CD8-positive, alpha-beta memory T cell (primary cell): ENCODE measurements around the gene TMEM59L. TPM values are rescaled to one million over a fixed set of nuclear protein-coding genes. Genes with fewer than 3 reads are reported as not detected.

Source experiments
- CTCF ChIA-PET: fragments of 350-600 bp; sonication (Branson Sonifier 250); formaldehyde crosslinking; loops from one replicate; lab custom pipeline; 2021; ENCODE audit warnings: antibody characterized with exemption; lab: Charles Lee
- POLR2A ChIA-PET: fragments of 350-600 bp; sonication (Branson Sonifier 250); formaldehyde crosslinking; loops from one replicate; lab custom pipeline; 2021; ENCODE audit warnings: antibody characterized with exemption; lab: Charles Lee
- DNase-seq, 5 donors: peaks; one replicate each; pipeline versions ENCODE4 v3.0.0 to v3.0.0-alpha.2; 2020 to 2022; ENCODE audit warnings: mixed read lengths in 1 of 5
- H3K27ac ChIP-seq: one replicate; pipeline ENCODE4 v1.7.0; 2013; ENCODE audit warnings: low read depth, mild to moderate bottlenecking, low read length, moderate library complexity
- H3K27me3 ChIP-seq: 2 replicates; pipeline ENCODE4 v1.7.0; 2013; ENCODE audit warnings: low read length, mild to moderate bottlenecking; ENCODE audit not compliant: insufficient read depth, poor library complexity, severe bottlenecking
- H3K36me3 ChIP-seq: 2 replicates; pipeline ENCODE4 v1.7.0; 2013; ENCODE audit warnings: mild to moderate bottlenecking, low read length, moderate library complexity; ENCODE audit not compliant: insufficient read depth
- H3K4me1 ChIP-seq: 2 replicates; pipeline ENCODE4 v1.7.0; 2013; ENCODE audit warnings: mild to moderate bottlenecking, low read length, moderate library complexity; ENCODE audit not compliant: insufficient read depth
- H3K4me3 ChIP-seq: 2 replicates; pipeline ENCODE4 v1.7.0; 2013; ENCODE audit warnings: mild to moderate bottlenecking, low read length
- H3K9me3 ChIP-seq: 2 replicates; pipeline ENCODE4 v1.7.0; 2013; ENCODE audit warnings: mild to moderate bottlenecking, low read length
- H3K27ac Mint-ChIP-seq, 8 donors: one replicate each; pipeline ENCODE4 v1.8.0; 2020 to 2021; ENCODE audit warnings: mixed read lengths in 8 of 8, mild to moderate bottlenecking in 6 of 8, inconsistent platforms in 3 of 8, moderate library complexity in 3 of 8
- H3K27me3 Mint-ChIP-seq, 2 donors: one replicate each; pipeline ENCODE4 v1.8.0; 2020 to 2021; ENCODE audit warnings: mixed read lengths in 2 of 2, mild to moderate bottlenecking in 1 of 2, moderate library complexity in 1 of 2
- H3K36me3 Mint-ChIP-seq, 3 donors: one replicate each; pipeline ENCODE4 v1.8.0; 2020 to 2021; ENCODE audit warnings: mixed read lengths in 3 of 3, inconsistent platforms in 1 of 3, mild to moderate bottlenecking in 1 of 3
- H3K4me1 Mint-ChIP-seq, 3 donors: one replicate each; pipeline ENCODE4 v1.8.0; 2020 to 2021; ENCODE audit warnings: mixed read lengths in 3 of 3, inconsistent platforms in 1 of 3, mild to moderate bottlenecking in 1 of 3
- H3K4me3 Mint-ChIP-seq, 7 donors: one replicate each; pipeline ENCODE4 v1.8.0; 2020 to 2021; ENCODE audit warnings: mixed read lengths in 7 of 7, mild to moderate bottlenecking in 6 of 7, moderate library complexity in 4 of 7, inconsistent platforms in 2 of 7
- H3K9me3 Mint-ChIP-seq, 5 donors: one replicate each; pipeline ENCODE4 v1.8.0; 2020 to 2022; ENCODE audit warnings: mixed read lengths in 5 of 5, mild to moderate bottlenecking in 3 of 5, moderate library complexity in 2 of 5, inconsistent platforms in 1 of 5
- polyA plus RNA-seq: library from polyadenylated mRNA; unstranded; fragments of 300-500 nt; fragmentation: Illumina TruSeq; gene quantifications from one replicate; pipeline ENCODE4 v1.2.3, GENCODE V29; 2021
- total RNA-seq, 2 experiments: library from RNA; stranded (reverse); gene quantifications; one replicate each; pipeline ENCODE4 v1.2.3, GENCODE V29; 2021

Gene TMEM59L
- total and polyA plus RNA-seq, 3 experiments from 2014 or later = not detected

DNA sequence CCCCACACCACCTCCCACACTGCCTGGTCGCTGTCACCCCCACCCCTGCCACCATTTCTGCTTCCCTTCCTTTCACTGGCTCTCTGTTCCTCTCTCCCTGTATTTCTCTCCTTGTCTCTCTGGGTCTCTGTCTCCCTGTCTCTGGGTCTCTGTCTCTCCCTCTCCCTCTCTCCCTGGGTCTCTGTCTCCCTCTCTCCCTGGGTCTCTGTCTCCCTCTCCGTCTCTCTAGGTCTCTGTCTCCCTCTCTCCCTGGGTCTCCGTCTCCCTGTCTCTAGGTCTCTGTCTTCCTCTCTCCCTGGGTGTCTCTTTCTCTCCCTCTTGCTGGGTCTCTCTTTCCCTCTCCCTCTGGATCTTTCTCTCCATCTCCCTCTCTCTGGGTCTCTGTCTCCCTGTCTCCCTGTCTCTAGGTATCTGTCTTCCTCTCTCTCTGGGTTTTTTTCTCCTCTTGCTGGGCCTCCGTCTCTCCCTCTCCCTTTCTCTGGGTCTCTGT, 45.7 kb downstream of the TMEM59L start:
- Mint-ChIP-seq H3K9me3 (peaks cover 0 to 2% (median 0%) of the 10 kb centered on the region in 5 donors), H3K4me1 (peaks cover 18 to 40% (median 20%) of the 10 kb centered on the region in 3 donors), H3K4me3 (peak overlapping the region in 1 of 7 donors; percentile 54), H3K36me3 (peaks cover 0 to 6% (median 4%) of the 10 kb centered on the region in 3 donors), H3K27ac (peak overlapping the region in 3 of 8 donors; percentile 42 to 71 (median 62)), H3K27me3 (peaks cover 0 to 3% of the 10 kb centered on the region in 2 donors)
- Histone ChIP-seq H3K27me3 (no peaks in the 10 kb centered on the region), H3K4me3 (no peak overlapping the region), H3K4me1 (no peaks in the 10 kb centered on the region), H3K9me3 (no peaks in the 10 kb centered on the region), H3K27ac (no peak overlapping the region), H3K36me3 (no peaks in the 10 kb centered on the region)
- POLR2A ChIA-PET = no interaction called here
- CTCF ChIA-PET = no interaction called here
- DNase-seq = no peak

DNA sequence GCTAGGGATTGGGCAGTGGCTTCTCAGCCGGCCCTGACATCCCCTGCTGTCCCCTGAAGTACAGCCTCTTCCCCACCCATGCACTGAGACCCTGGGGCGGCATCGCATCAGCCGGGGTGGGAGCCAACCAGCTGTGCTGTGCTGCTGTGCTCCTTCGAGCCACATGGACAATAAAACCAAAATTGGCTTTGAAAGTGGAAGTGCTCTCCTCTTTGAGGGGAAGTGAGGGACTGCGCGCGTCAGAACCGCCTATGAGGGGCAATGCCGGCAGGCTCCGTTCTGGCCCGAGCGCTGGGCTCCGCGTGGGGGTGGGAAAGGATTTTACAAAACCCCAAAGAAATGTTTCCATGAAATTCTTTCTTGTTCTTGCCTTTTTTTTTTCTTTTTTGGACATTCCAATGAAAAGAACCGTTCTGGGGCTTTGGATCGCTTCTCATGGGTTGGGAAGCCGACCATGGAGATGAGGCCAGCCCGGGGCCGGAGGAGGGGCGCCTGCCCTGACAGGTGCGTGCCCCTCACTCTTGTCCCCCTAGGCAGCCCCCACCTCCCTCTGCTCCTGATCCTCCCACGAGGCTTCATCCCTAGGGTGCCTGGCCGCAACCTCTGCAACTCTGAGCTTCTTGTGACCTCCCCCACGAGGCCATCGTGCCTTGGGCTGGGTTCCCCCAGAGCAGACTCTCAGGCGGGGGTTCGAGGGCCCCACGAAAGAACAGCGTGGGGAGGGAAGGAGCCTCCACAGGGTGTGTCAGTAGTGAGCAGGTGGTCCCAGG, 46.8 kb downstream of the TMEM59L start:
- no peaks in the 10 kb centered on the region for H3K9me3 ChIP-seq
- H3K27me3 ChIP-seq = no peaks in the 10 kb centered on the region
- Mint-ChIP-seq H3K36me3 (peaks cover 0 to 9% (median 4%) of the 10 kb centered on the region in 3 donors), H3K4me3 (no peak overlapping the region), H3K27me3 (peaks cover 0 to 3% of the 10 kb centered on the region in 2 donors), H3K27ac (peak overlapping the region in 1 of 8 donors; percentile 62), H3K9me3 (peaks cover 0 to 2% (median 0%) of the 10 kb centered on the region in 5 donors), H3K4me1 (peaks cover 19 to 48% (median 20%) of the 10 kb centered on the region in 3 donors)
- H3K27ac ChIP-seq = no peak overlapping the region
- DNase-seq = no peak
- H3K4me1 ChIP-seq = peaks cover 4% of the 10 kb centered on the region
- no peaks in the 10 kb centered on the region for H3K36me3 ChIP-seq
- ChIA-PET POLR2A (no interaction called here), CTCF (no interaction called here)
- no peak overlapping the region for H3K4me3 ChIP-seq

DNA sequence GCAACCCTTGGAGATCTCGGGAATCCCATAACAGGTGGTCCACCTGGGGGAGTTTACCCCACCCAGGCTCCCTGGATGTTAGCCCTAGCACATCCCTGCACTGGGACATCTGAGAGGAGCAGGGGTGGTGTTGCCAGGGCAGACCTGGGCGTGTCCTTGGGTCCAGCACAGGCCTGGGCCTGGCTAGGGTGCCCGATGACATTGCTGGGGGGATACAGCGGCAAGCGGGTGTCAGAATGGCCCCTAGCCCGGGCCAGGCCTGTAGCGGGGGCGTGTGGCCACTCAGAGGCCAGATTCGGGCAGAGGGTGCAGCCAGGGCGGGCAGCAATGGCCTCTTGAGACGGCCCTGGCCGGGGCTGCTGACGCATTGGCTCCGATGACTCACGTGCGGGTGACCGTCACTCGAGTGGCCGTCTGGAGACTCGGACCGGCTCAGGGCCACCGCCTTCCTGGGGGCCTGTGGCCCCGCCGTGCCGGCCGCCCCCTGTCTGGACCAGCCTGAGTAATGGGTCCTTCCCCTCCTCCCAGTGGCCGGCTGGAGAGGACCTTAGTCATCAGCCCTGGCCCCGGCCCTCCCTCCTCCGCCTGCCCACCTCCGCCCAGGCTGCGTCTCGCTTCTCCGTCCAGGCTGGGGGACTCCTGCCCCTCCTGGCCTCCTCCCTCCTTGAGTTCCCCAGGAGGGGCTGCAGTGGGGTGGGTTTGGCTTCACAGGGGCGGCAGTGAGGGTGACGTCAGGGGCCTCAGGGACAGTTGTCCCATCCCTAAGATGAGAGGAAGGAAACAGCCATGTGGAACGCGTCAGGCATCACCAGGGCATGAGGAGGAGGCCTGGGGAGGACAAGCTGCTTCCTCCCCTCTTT, 47.6 kb downstream of the TMEM59L start:
- H3K4me3 Mint-ChIP-seq = peak overlapping the region in 1 of 7 donors; percentile 61
- H3K9me3 Mint-ChIP-seq = no peaks in the 10 kb centered on the region
- H3K27ac Mint-ChIP-seq = no peak overlapping the region
- POLR2A ChIA-PET = no interaction called here
- H3K4me3 ChIP-seq = no peak overlapping the region
- H3K9me3 ChIP-seq = no peaks in the 10 kb centered on the region
- H3K36me3 ChIP-seq = no peaks in the 10 kb centered on the region
- H3K4me1 Mint-ChIP-seq = peaks cover 19 to 44% (median 20%) of the 10 kb centered on the region in 3 donors
- peaks cover 0 to 9% (median 4%) of the 10 kb centered on the region in 3 donors for H3K36me3 Mint-ChIP-seq
- peaks cover 4% of the 10 kb centered on the region for H3K4me1 ChIP-seq
- no peak overlapping the region for H3K27ac ChIP-seq
- CTCF ChIA-PET = no interaction called here
- DNase-seq = no peak
- H3K27me3 ChIP-seq = no peaks in the 10 kb centered on the region
- H3K27me3 Mint-ChIP-seq = peaks cover 0 to 3% of the 10 kb centered on the region in 2 donors

DNA sequence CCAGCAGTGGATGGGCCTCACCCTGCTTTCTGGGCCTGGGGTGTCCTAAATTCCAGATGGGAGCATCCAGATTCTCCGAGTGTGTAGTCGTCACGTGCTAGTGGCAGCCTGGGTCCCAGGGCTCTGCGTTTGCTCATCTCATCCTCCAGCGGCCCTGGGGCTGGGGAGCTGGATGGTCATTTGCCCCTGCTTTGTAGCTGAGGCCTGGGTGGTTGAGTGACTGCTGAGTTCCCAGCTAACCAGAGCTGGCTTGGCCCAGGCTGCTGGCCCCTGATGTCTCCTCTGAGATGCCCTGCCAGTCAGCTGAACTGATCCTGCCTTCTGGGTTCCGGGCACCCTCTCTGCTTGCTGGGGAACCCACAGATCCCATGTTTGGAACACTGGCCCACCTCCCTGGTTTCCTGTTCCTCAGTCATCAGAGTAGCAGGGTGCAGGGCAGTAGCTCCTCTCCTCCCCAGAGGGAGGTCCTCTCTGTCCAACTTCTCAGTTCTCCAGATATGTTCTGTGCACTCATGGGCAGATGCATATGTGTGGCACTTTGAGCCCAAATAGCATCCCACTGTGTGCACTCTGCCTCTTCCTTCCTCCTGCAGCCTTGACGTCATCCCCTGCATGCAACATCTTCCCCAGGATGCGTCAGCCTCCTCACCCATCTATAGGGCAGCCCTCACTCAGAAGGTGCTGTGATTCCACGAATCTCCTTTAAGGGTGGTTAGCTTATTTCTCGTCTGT, 48.4 kb downstream of the TMEM59L start:
- H3K9me3 Mint-ChIP-seq = no peaks in the 10 kb centered on the region
- H3K27ac Mint-ChIP-seq = peak overlapping the region in 4 of 8 donors; percentile 5 to 61 (median 22)
- ChIA-PET POLR2A (no interaction called here), CTCF (no interaction called here)
- no peaks in the 10 kb centered on the region for H3K36me3 ChIP-seq
- no peaks in the 10 kb centered on the region for H3K9me3 ChIP-seq
- no peaks in the 10 kb centered on the region for H3K27me3 ChIP-seq
- peaks cover 4% of the 10 kb centered on the region for H3K4me1 ChIP-seq
- peaks cover 0 to 3% of the 10 kb centered on the region in 2 donors for H3K27me3 Mint-ChIP-seq
- no peak overlapping the region for H3K4me3 Mint-ChIP-seq
- peaks cover 0 to 9% (median 4%) of the 10 kb centered on the region in 3 donors for H3K36me3 Mint-ChIP-seq
- peaks cover 18 to 38% (median 20%) of the 10 kb centered on the region in 3 donors for H3K4me1 Mint-ChIP-seq
- DNase-seq = no peak
- no peak overlapping the region for H3K4me3 ChIP-seq
- H3K27ac ChIP-seq = no peak overlapping the region

DNA sequence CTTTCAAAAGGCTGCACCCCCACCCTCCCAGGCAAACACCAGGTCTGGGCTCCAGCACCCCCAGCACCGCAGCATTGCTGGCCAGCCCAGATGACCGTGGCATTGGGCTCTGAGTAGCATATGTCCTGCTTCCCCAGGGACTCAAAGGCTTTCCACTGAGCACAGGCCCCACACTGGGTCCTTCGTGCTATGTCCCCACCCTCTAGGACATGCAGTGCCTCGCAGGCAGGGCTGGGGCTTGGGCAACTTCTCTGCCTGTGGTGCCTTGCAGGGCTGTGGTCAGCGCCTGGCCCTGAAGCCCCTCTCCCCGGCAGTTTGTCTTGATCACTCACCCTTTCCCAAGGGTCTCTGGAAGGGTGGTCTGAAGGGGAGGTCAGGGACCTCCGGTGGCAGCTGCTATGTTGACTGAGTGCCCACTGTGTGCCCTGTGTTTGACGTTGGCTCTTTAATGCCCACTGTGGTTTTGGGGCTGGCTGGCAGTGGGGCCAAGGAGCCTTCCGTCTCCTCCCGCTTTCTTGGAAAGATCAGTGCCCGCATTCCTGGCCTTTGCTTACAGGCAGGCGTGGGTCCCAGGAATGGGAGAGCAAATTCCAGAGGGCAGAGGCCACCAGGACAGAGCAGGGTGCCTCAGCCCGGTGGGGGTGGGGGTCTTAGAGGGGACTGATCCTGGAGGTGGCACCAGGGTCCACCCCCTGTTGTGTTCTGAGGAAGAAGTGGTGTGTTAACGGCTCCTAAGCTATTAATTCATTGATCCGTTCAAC, 50.5 kb downstream of the TMEM59L start:
- CTCF ChIA-PET = no interaction called here
- H3K9me3 Mint-ChIP-seq = no peaks in the 10 kb centered on the region
- Histone ChIP-seq H3K36me3 (no peaks in the 10 kb centered on the region), H3K4me1 (peaks cover 4% of the 10 kb centered on the region), H3K27me3 (no peaks in the 10 kb centered on the region), H3K9me3 (no peaks in the 10 kb centered on the region), H3K27ac (no peak overlapping the region), H3K4me3 (no peak overlapping the region)
- peak overlapping the region in 2 of 8 donors; percentile 11 to 86 for H3K27ac Mint-ChIP-seq
- POLR2A ChIA-PET = interaction anchor here (0.5 kb wide), 1 partner anchor 58 kb away, joined by 5 read pairs; no protein-coding TSS in a partner anchor
- peaks cover 11 to 25% (median 12%) of the 10 kb centered on the region in 3 donors for H3K4me1 Mint-ChIP-seq
- H3K4me3 Mint-ChIP-seq = no peak overlapping the region
- H3K27me3 Mint-ChIP-seq = peaks cover 0 to 3% of the 10 kb centered on the region in 2 donors
- no peak for DNase-seq
- H3K36me3 Mint-ChIP-seq = peaks cover 0 to 23% (median 0%) of the 10 kb centered on the region in 3 donors

DNA sequence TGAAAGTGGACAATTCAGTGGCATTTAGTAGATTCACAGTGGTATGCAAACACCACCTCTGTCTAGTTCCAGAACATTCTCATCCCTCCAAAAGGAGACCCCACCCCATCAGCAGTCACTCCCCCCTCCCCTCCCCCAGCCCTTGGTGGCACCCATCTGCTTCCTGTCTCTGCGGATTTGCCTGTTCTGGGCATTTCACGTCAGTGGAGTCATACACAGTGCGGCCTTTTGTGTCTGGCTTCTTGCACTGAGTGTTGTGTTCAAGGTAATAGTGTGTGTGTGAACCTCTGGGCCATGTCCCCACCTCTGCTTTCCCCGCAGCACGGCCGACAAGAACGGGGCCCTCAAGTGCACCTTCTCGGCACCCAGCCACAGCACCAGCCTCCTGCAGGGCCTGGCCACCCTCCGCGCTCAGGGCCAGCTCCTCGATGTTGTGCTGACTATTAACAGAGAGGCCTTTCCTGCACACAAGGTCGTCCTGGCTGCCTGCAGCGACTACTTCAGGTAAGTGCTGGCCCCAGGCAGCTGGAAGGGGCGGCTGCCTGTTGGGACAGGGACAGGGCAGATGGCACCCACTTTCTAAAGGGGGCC, 51.4 kb downstream of the TMEM59L start:
- Histone ChIP-seq H3K27me3 (no peaks in the 10 kb centered on the region), H3K4me1 (peaks cover 4% of the 10 kb centered on the region), H3K27ac (no peak overlapping the region), H3K4me3 (no peak overlapping the region), H3K9me3 (no peaks in the 10 kb centered on the region), H3K36me3 (no peaks in the 10 kb centered on the region)
- CTCF ChIA-PET = no interaction called here
- H3K4me1 Mint-ChIP-seq = peaks cover 2 to 17% (median 4%) of the 10 kb centered on the region in 3 donors
- peak in 1 of 5 donors; percentile 37 for DNase-seq
- H3K27me3 Mint-ChIP-seq = peaks cover 0 to 3% of the 10 kb centered on the region in 2 donors
- no peaks in the 10 kb centered on the region for H3K9me3 Mint-ChIP-seq
- H3K36me3 Mint-ChIP-seq = peaks cover 0 to 28% (median 0%) of the 10 kb centered on the region in 3 donors
- peak overlapping the region in 2 of 8 donors; percentile 46 to 55 for H3K27ac Mint-ChIP-seq
- POLR2A ChIA-PET = no interaction called here
- H3K4me3 Mint-ChIP-seq = no peak overlapping the region

DNA sequence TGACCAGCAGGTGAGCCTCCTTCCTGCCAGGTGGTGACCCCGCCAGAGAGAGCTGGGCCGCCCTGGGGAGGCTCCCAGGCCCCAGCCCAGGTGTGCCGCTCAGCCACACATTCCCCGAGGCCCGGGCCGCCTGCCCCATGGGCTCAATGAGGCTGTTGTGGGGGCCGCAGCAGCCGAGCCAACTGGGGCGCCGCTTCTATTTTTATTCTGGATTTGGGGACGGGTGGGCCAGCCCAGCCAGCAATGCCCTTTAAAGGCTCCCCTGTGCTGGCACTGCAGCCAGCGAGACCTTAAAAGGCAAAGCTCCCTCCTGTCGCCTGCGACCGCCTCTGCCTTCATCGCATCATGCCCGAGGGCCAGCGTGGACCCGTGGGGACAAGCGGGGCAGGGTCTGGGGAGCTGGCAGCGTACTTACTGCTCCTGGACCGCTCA, 53.1 kb downstream of the TMEM59L start:
- H3K36me3 Mint-ChIP-seq = peaks cover 0 to 43% (median 2%) of the 10 kb centered on the region in 3 donors
- Histone ChIP-seq H3K36me3 (no peaks in the 10 kb centered on the region), H3K4me1 (peaks cover 4% of the 10 kb centered on the region), H3K9me3 (no peaks in the 10 kb centered on the region), H3K27ac (no peak overlapping the region), H3K4me3 (no peak overlapping the region), H3K27me3 (no peaks in the 10 kb centered on the region)
- CTCF ChIA-PET = interaction anchor here (1.4 kb wide), 1 partner anchor 11 kb away, joined by 3 read pairs; no protein-coding TSS in a partner anchor
- H3K9me3 Mint-ChIP-seq = no peaks in the 10 kb centered on the region
- H3K27me3 Mint-ChIP-seq = no peaks in the 10 kb centered on the region
- H3K27ac Mint-ChIP-seq = peak overlapping the region in 1 of 8 donors; percentile 78
- POLR2A ChIA-PET = no interaction called here
- H3K4me3 Mint-ChIP-seq = no peak overlapping the region
- no peak for DNase-seq
- H3K4me1 Mint-ChIP-seq = peaks cover 0 to 13% (median 1%) of the 10 kb centered on the region in 3 donors
